HEK293 (cell line): ENCODE data around the gene IGFALS.

ENCODE experiments used
- CTCF ChIA-PET: fragments of 350-600 bp; formaldehyde crosslinking; extraction: SDS; loops from one replicate; lab custom pipeline; 2021; ENCODE audit warnings: antibody characterized with exemption; lab: Yijun Ruan, JAX
- POLR2A ChIA-PET: fragments of 300-600 bp; formaldehyde crosslinking; extraction: SDS; loops from one replicate; lab custom pipeline; 2020; ENCODE audit warnings: antibody characterized with exemption, inconsistent platforms; lab: Yijun Ruan, JAX
- H3K27ac ChIP-seq: fragments of 200-500 bp; sonication (Bioruptor generic); 2 replicates; pipeline ENCODE4 v1.5.1; 2014; ENCODE audit warnings: low read depth, low read length, control low read depth, inconsistent platforms; ENCODE audit errors: extremely low read depth
- H3K36me3 ChIP-seq, 2 experiments: fragments of 200-500 bp in 1 of 2; sonication (Bioruptor generic) in 1 of 2; 1 replicate in 1 of 2; 2 replicates in 1 of 2; pipeline ENCODE4 v1.5.1; 2014 to 2017; ENCODE audit warnings: inconsistent platforms in 2 of 2, low read length in 2 of 2; ENCODE audit not compliant: control insufficient read depth in 2 of 2, insufficient read depth in 1 of 2
- H3K4me1 ChIP-seq: fragments of 200-500 bp; sonication (Bioruptor generic); 2 replicates; pipeline ENCODE4 v1.5.1; 2014; ENCODE audit warnings: mild to moderate bottlenecking, low read length, inconsistent platforms; ENCODE audit not compliant: control insufficient read depth, insufficient read depth
- H3K4me3 ChIP-seq: 2 replicates; pipeline ENCODE4 v1.5.1; 2011; ENCODE audit warnings: low read depth, mild to moderate bottlenecking, control low read depth, low read length, moderate library complexity
- H3K9me3 ChIP-seq: fragments of 200-500 bp; sonication (Bioruptor generic); 2 replicates; pipeline ENCODE4 v1.5.1; 2014; ENCODE audit warnings: low read depth, low read length, inconsistent platforms; ENCODE audit not compliant: control insufficient read depth, insufficient read depth
- GLI4 ChIP-seq: fragments of 450-650 bp; formaldehyde crosslinking; IDR thresholded peaks from 2 replicates; pipeline ENCODE4 v1.5.1; 2016; ENCODE audit warnings: missing biosample characterization, missing genetic modification characterization
- MEIS1 ChIP-seq: sonication (generic); formaldehyde crosslinking; IDR thresholded peaks from 2 replicates; pipeline ENCODE4 v1.8.1; 2022; ENCODE audit warnings: missing genetic modification reagents, mild to moderate bottlenecking, borderline replicate concordance
- TRIM28 ChIP-seq: IDR thresholded peaks from 2 replicates; pipeline ENCODE4 v1.6.1; 2011; ENCODE audit warnings: low read length, control low read depth, borderline replicate concordance
- ZEB2 ChIP-seq: fragments of 450-650 bp; formaldehyde crosslinking; IDR thresholded peaks from 2 replicates; pipeline ENCODE4 v1.5.1; 2016; ENCODE audit warnings: missing biosample characterization, missing genetic modification characterization
- ZFP37 ChIP-seq: fragments of 450-650 bp; formaldehyde crosslinking; IDR thresholded peaks from 2 replicates; pipeline ENCODE4 v1.5.1; 2016; ENCODE audit warnings: missing biosample characterization, missing genetic modification characterization
- ZNF155 ChIP-seq: fragments of 450-650 bp; formaldehyde crosslinking; IDR thresholded peaks from 2 replicates; pipeline ENCODE4 v1.5.1; 2016; ENCODE audit warnings: missing biosample characterization, missing genetic modification characterization
- ZNF174 ChIP-seq: fragments of 450-650 bp; formaldehyde crosslinking; IDR thresholded peaks from 2 replicates; pipeline ENCODE4 v1.5.0; 2017; ENCODE audit warnings: missing biosample characterization, mild to moderate bottlenecking, missing genetic modification characterization
- ZNF214 ChIP-seq: fragments of 450-650 bp; formaldehyde crosslinking; IDR thresholded peaks from 2 replicates; pipeline ENCODE4 v1.5.1; 2017; ENCODE audit warnings: missing biosample characterization, mild to moderate bottlenecking, missing genetic modification characterization, borderline replicate concordance
- ZNF239 ChIP-seq: fragments of 450-650 bp; formaldehyde crosslinking; IDR thresholded peaks from 2 replicates; pipeline ENCODE4 v1.5.1; 2016; ENCODE audit warnings: missing biosample characterization, missing genetic modification characterization
- ZNF280C ChIP-seq: fragments of 450-650 bp; formaldehyde crosslinking; IDR thresholded peaks from 2 replicates; pipeline ENCODE4 v1.5.1; 2016; ENCODE audit warnings: missing biosample characterization, missing genetic modification characterization
- ZNF571 ChIP-seq: fragments of 450-650 bp; formaldehyde crosslinking; IDR thresholded peaks from 2 replicates; pipeline ENCODE4 v1.5.0; 2017; ENCODE audit warnings: missing biosample characterization, missing genetic modification characterization
- ZNF600 ChIP-seq: fragments of 450-650 bp; formaldehyde crosslinking; IDR thresholded peaks from 2 replicates; pipeline ENCODE4 v1.5.1; 2016; ENCODE audit warnings: missing biosample characterization, missing genetic modification characterization
- ZNF623 ChIP-seq: fragments of 450-650 bp; formaldehyde crosslinking; IDR thresholded peaks from 2 replicates; pipeline ENCODE4 v1.5.1; 2016; ENCODE audit warnings: missing biosample characterization, missing genetic modification characterization
- ZNF660 ChIP-seq: fragments of 450-650 bp; IDR thresholded peaks from 2 replicates; pipeline ENCODE4 v1.5.1; 2018; ENCODE audit warnings: missing biosample characterization, mild to moderate bottlenecking, missing genetic modification characterization
- ZNF664 ChIP-seq: fragments of 450-650 bp; formaldehyde crosslinking; IDR thresholded peaks from 2 replicates; pipeline ENCODE4 v1.5.1; 2016; ENCODE audit warnings: missing biosample characterization, missing genetic modification characterization
- TF ChIP-seq, protein P1 (sequence below): fragments of 450-650 bp; formaldehyde crosslinking; IDR thresholded peaks from 2 replicates; pipeline ENCODE4 v1.5.1; 2017; ENCODE audit warnings: missing biosample characterization, missing genetic modification characterization
- TF ChIP-seq, protein P2 (sequence below): fragments of 450-650 bp; formaldehyde crosslinking; IDR thresholded peaks from 2 replicates; pipeline ENCODE4 v1.5.1; 2017; ENCODE audit warnings: missing biosample characterization, missing genetic modification characterization
- TF ChIP-seq, protein P3 (sequence below): fragments of 450-650 bp; formaldehyde crosslinking; IDR thresholded peaks from 2 replicates; pipeline ENCODE4 v1.5.1; 2016; ENCODE audit warnings: missing biosample characterization, missing genetic modification characterization

The IGFALS gene

DNA sequence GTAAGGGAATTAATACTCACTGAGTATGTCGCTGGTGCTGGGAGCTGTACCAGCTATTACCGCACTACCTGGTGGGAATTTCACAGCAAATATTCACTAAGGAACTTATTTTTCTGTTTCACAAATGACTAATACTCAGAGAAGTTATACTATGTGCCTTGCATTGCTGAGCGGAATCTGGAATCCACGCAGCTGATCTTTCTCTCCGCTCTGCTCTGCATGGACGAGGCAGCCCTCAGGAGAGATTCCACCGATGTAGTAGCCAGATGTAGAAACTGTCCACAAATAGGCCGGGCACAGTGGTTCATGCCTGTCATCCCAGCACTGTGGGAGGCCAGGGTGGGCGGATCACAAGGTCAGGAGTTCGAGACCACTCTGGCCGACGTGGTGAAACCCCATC is 39.3 kb downstream of the IGFALS start:
- ChIA-PET CTCF (interaction anchor here (0.7 kb wide), 1 partner anchor 10 kb away, joined by 9 read pairs; no protein-coding TSS in a partner anchor), POLR2A (interaction anchor here (0.7 to 1.1 kb wide), 2 partner anchors 14 to 18 kb away, joined by 3 read pairs; partner anchors contain the start of genes EME2 and MRPS34)
- Histone ChIP-seq H3K4me1 (no peaks in the 10 kb centered on the region), H3K27ac (no peak overlapping the region), H3K4me3 (no peak overlapping the region), H3K36me3 (peaks cover 14 to 54% of the 10 kb centered on the region in 2 experiments; a peak in 2 of 3 replicates), H3K9me3 (no peaks in the 10 kb centered on the region)
- no peak for TF ChIP-seq ZNF571
- TF ChIP-seq ZFP37, result no peak
- TF ChIP-seq MEIS1 (CRISPR knock-in tag), result no peak
- no peak for TF ChIP-seq ZNF660 (tag by site-specific recombination)
- TF ChIP-seq, protein P1, sequence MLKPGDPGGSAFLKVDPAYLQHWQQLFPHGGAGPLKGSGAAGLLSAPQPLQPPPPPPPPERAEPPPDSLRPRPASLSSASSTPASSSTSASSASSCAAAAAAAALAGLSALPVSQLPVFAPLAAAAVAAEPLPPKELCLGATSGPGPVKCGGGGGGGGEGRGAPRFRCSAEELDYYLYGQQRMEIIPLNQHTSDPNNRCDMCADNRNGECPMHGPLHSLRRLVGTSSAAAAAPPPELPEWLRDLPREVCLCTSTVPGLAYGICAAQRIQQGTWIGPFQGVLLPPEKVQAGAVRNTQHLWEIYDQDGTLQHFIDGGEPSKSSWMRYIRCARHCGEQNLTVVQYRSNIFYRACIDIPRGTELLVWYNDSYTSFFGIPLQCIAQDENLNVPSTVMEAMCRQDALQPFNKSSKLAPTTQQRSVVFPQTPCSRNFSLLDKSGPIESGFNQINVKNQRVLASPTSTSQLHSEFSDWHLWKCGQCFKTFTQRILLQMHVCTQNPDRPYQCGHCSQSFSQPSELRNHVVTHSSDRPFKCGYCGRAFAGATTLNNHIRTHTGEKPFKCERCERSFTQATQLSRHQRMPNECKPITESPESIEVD (tag by site-specific recombination), result no peak

DNA sequence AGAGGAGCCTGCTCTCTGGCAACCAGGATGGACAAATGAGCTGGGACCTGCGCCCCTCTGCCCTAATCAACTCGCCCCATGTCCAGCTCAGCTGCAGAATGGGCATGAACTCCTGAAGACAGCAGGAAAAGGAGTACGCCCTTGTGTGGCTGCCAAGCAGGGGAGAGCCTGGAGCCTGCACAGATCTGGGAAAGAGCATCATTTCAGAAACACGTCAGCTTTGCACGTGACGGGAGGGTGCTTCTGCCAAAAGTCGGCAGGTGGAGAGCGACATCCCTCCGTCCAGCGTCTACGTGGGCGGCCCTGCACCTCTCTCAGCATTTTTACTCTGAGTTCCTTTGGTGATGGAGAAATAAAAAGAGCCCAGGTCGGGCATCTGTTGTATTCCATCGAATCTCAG is 40.7 kb downstream of the IGFALS start:
- Histone ChIP-seq H3K27ac (no peak overlapping the region), H3K4me1 (no peaks in the 10 kb centered on the region)
- ChIA-PET CTCF (interaction anchor here (0.6 kb wide), 2 partner anchors 29 to 36 kb away, joined by 3 to 4 read pairs; no protein-coding TSS in a partner anchor), POLR2A (no interaction called here)
- TF ChIP-seq ZNF155 (tag by site-specific recombination) (no peak), ZNF239 (tag by site-specific recombination) (no peak), GLI4 (no peak), ZNF280C (tag by site-specific recombination) (no peak), ZNF214 (tag by site-specific recombination) (no peak), ZEB2 (tag by site-specific recombination) (no peak), TRIM28 (no peak), ZNF623 (no peak), ZNF664 (tag by site-specific recombination) (no peak), ZNF174 (tag by site-specific recombination) (no peak), ZNF600 (no peak)
- TF ChIP-seq, protein P2, sequence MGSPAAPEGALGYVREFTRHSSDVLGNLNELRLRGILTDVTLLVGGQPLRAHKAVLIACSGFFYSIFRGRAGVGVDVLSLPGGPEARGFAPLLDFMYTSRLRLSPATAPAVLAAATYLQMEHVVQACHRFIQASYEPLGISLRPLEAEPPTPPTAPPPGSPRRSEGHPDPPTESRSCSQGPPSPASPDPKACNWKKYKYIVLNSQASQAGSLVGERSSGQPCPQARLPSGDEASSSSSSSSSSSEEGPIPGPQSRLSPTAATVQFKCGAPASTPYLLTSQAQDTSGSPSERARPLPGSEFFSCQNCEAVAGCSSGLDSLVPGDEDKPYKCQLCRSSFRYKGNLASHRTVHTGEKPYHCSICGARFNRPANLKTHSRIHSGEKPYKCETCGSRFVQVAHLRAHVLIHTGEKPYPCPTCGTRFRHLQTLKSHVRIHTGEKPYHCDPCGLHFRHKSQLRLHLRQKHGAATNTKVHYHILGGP (tag by site-specific recombination), result no peak
- TF ChIP-seq, protein P3, sequence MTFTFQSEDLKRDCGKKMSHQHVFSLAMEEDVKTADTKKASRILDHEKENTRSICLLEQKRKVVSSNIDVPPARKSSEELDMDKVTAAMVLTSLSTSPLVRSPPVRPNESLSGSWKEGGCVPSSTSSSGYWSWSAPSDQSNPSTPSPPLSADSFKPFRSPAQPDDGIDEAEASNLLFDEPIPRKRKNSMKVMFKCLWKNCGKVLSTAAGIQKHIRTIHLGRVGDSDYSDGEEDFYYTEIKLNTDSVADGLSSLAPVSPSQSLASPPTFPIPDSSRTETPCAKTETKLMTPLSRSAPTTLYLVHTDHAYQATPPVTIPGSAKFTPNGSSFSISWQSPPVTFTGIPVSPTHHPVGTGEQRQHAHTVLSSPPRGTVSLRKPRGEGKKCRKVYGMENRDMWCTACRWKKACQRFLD, result no peak
- TF ChIP-seq, all 188 proteins: peak for 0
- no peaks in the 10 kb centered on the region for H3K9me3 ChIP-seq
- peaks cover 14 to 60% of the 10 kb centered on the region in 2 experiments; a peak in 2 of 3 replicates for H3K36me3 ChIP-seq
- no peak overlapping the region for H3K4me3 ChIP-seq
